HG02981 (cell line): Measurements from ENCODE around the gene SCAANT1.

ENCODE experiments used
- ATAC-seq: cut with Tn5 transposase; IDR thresholded peaks from one replicate; pipeline ENCODE4 v1.9.1; 2021; ENCODE audit warnings: mild to moderate bottlenecking, moderate library complexity; ENCODE audit not compliant: unreplicated experiment

Gene SCAANT1

DNA sequence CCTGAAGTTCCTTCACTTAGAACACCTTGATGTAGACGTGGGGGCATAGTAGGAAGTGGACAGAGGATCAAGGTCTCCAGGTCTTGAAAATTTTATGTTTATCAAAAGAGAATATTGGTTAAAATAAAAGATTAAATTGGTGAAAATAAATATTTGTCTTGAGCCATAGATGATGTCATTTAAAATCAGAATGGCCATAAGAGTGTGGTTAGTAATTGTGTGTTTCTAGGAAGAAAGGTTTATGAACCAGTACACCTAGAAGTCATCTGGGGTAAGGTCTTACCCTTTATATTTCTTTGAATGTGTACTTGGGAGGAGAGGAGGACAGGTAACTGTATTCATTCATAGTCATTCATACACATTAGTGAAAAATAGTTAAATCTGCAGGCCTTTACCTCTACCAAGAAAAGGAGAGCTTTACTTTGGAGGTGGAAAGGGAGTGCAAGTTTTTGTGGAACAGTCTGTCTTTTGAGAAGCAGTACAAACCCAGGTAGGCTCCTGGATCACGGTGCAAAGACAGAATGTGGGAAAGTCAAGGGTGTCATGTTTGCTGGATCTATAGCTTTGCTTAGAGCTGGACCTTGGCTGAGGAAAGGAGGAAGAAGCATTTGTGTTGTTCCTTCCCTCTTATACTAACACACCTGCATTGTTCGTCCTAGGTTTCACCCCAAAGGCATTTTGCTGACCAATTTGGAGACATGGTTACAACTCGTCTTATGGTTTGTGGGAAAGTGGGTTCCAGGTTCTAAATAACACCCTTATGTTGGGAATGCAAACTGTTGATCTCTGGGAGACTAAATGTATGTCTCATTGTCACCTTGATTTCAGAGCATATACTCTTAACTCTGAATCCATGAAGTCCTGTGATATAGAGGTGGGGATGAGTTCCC lies 6.2 kb downstream of the SCAANT1 start:
- ATAC-seq = no peak

DNA sequence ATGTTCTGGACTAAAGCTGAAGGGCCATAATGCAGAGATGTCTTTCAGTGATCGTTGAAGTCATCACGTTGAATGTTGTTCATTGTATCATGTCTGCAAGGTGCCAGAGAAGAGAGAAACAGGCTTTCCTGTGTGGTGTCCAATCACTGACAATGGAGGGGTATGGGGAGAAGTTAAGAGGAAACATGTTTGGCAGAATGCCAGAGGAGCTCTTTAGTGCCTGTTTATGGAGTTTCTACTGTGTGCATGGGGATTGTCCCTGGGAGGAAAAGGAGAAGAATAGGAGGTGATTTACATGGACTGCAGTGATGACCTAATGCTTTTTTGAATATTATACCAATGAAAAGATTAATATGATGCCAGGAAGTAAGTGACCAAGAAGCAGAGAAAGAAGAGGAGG lies 11.7 kb downstream of the SCAANT1 start:
- no peak for ATAC-seq

DNA sequence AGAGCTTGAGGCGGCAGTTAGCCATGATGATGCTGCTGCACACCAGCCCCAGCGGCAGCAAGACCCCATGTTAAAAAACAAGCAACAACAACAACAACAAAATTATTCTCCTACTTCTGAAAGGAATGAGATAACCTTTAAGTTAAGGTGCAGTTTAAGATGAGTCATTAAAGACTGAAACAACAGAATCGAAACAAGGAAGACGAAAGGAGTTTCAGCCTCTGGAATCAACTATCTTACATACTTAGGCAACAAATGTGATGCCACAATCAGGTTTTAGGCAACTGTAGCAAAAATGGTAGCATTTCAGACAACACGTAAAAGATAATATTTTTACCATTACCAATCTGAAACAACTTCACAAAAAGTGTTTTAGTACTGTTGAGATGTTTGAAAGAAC lies 12.2 kb downstream of the SCAANT1 start:
- ATAC-seq = no peak

DNA sequence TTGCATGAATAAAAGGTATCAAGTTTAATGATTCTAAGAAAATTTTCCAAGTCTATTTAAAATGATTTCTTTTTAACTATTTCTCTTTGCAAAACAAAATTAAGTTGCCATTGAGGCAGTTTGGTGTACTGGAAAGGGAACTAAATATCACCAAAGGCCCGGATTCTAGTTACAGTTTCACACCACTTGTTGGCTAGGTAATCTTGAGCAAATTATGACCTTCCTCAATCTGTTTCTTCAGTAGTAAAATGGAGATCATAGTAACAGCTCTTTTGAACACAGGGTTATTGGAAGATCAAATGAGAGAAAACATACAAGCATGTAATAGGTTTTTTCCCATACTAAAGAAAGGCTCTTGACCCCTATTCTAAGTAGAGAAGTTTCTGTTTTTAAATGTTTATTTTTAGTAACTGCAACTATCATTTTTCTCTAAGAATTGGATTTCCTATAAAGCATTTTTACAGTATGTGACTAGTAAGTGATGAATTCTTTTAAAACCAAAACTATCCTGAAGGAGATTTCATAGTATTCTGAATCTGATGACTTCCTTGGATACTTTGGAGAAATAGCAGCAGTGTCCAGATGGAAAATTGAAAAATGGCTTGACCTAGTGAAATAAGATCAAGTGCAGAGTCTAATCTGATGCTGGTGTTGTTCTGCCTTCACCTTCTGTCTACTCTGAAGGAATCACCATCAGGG lies 15.7 kb downstream of the SCAANT1 start:
- peak; percentile 60 for ATAC-seq

DNA sequence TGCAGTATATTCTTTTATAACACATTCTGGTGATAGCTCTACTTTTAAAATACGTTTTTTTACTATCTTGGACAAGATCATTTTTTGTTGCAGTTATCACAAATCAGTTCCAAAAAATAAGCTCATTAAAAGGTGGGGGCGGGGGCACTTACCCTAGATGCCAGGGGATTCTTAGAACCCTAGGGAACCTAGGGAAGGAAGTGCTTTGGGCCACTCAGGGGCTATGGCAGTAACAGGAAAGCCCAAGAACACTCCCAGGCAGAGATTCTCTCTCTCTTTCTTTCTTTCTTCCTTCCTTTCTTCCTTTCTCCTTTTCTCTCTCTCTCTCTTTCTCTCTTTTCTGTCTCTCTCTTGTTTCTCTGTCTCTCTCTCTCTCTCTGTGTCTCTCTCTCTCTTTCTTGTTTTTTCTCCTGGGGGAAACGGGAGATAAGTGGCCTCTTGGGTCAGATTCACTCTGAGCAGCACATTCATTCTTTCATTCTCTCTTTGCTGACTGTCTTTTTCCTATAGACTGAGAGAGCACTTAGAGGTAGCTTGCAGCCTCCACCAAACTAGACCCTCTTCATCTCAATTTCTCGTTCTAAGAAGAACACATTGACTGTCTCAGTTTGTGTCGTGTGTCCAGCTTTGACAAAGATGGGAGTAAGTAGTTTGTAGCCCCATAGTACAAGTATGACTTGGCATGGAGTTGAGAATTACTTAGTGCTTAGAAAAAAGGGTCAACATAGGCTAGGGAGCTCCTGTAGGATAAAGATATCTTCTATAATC lies 16.6 kb downstream of the SCAANT1 start:
- no peak for ATAC-seq

DNA sequence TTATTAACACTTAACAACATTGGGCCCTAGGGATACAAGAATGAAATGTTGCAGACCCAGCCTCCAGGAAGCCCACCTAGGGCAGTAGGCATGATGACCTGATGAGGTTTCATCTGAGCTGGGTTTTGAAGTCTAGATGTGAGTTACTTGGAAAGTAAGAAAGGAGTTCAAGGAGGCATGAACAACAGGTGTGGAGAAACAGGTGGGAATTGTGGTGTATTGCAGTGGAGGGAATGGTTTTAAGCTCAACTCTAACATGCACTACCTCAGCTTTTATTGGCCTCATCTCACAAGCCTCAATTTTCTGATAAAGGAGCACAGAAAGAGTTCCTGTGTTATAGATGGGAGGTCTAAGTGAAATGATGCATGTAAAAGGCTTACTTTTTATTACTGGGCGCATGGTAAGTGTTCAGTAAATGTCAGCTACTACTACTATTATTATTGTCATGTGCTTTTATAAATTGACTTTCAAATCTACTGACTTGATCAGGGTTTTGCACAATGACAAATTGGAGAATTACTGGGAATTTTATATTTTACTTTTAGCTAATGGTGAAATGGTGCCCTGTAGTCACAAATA lies 19.3 kb downstream of the SCAANT1 start:
- no peak for ATAC-seq

DNA sequence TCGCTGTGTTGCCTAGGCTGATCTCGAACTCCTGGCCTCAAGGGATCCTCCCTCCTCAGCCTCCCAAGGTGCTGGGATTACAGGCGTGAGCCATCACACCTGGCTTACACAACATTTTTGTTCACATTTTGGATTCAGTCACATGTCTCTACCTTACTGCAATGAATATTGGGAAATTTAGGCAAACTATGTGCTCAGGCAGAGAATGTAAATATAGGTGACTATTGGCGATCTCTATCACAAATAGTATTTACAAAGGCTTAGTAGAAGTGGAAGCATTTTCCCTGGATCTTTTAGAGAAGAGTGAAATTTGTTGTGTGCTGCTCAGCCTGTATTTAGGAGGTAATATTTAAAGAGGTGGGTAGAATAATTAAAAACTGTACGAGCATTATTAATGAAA lies 20.7 kb downstream of the SCAANT1 start:
- no peak for ATAC-seq

DNA sequence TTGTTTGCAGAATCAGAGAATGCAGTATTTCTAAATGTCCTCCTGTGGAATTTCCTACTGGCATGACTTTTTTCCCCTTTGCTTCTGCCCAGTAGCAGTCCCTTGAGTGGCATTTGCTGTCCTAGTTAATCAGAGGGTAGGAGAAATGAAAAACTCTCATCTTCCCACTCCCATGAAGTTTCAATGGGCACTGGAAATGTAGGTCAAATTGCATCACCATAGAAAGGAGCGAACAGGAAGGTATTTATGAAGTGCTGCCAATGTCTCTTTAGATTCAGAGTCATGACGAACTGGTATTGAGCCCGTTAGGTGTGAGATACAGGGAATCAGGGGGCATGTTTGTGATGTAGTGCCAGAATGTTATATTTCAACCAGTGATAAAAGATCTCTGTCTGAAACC lies 25.3 kb downstream of the SCAANT1 start:
- ATAC-seq = no peak

DNA sequence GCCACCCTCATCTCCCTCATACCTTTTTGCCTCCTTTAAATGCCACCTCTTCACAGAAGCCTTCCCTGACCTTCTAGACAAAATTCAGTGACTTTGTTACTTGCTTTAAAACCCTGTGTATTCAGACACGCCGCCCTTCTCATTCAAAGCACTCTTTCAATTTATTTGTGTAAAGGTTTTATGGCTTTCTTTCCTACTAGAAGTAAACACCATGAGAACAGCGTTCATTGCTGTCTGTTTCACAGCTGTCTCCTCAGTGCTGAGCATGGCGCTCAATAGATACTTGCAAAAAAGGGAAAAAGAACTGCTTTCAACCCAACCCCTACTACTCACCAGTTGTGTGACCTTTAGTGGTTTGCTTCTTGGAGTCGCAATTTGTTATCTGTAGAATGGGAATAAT lies 31.5 kb downstream of the SCAANT1 start:
- ATAC-seq = no peak

DNA sequence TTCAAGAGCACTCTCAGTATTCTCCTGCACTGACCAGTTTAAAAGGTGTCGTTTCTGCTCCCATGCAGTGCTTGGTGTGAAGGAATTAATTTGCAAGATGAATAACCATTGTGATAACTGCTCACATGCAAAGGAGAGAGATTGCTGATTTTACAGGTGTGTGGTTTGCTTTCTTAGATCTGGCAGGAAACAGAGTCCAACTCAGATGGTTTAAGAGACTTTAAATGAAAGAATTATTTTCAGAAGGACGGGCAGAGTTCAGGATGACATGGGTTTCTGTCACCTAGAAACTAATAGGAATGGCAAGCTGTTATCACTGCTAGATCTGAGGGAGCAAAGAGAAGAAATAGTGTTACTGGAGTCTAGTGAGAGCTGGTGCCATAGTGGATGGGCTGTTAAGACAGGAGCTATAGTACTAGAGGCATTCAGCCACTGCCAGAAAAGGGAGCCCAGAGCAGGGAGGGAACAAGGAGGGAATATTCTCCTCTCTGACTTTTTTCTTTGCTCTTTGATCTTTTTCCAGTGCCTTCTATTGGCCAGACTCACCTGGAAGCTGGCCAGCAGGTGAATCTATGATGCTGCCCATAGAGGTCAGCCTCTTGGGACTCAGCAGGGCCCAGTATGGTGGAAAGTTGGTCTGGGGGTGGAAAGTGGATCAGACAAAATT lies 33.7 kb downstream of the SCAANT1 start:
- ATAC-seq = no peak

DNA sequence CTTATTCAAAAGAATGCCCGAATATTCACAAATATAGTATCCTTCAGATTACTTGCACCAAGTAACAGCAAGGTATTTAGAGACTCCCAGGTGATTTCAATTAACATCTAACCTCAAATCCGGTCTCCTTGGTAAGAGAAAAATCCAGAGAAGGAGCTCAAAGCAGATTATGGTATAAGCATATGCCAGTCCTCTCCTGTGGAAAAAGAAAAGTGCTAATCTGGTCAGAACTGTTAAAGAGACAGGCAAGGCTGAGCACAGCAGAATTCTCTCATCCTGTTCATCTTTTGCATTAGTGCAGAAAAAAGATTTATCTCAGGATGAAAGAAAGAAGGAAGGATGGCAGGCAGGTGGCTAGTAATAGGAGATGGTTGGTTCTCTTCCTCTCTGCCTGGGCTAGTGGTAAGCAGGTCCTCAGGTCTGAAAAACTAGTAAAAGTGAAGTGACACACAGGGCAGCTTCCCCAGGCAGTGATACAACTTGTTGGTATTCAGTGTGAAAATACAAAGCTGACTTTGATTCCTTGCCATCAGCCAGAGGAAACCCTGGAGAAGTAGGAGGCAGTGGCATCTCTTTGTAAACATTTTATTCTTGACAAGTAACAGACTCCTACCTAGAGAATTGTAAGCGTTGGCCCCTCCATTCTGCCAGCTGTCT lies 34.3 kb downstream of the SCAANT1 start:
- no peak for ATAC-seq

DNA sequence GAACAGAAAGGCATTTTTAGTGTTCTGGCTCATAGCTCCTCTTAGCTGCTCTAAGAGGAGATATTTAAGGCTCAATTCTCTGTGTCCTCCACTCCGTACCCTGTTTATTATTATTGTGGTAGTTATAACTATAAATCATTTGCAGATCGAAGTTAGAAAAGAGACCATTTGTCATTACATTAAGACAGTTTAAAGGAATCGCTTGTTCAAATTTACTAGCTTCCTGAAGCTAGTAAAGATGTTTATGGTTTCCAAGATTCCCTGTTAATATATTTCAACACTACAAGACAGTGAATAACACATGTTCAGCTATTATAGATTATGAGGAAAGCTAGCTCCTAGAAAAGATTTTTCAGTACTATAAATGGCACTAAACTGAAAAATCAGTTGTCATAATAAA lies 35.9 kb downstream of the SCAANT1 start:
- ATAC-seq = no peak

DNA sequence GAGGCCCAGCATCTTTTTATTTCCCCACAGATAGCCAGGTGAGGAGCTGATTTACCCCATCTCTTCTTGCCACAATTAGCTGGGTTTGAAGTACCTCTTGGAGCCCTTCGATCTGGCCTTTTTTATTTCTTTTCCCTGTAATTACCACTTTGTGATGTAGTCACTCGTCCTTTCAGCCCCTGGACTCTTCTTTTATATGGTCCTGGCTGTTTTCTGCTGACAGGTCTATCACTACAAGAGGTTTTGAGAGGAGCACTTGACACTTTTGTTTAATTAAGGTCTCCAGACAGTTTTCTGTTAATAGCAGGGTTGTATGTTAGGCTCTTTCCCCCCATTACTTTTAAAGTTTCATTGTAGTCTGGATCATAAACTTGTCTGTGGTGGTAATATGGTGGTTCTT lies 36.7 kb downstream of the SCAANT1 start:
- no peak for ATAC-seq

DNA sequence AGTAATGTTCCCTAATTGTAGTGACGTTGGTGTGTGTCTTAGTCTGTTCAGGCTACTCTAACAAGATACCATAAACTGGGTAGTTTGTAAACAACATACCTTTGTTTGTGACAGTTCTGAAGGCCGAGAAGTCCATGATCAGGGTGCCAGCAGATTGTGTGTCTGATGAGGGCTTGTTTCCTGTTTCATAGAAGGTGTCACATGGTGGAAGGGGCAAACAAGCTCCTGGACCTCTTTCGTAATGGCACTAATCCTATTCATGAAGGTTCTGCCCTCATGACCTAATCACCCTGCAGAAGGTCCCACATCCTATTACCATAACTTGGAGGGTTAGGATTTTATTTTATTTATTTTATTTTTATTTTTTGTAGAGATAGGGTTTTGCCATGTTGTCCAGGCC lies 37.4 kb downstream of the SCAANT1 start:
- ATAC-seq = no peak

DNA sequence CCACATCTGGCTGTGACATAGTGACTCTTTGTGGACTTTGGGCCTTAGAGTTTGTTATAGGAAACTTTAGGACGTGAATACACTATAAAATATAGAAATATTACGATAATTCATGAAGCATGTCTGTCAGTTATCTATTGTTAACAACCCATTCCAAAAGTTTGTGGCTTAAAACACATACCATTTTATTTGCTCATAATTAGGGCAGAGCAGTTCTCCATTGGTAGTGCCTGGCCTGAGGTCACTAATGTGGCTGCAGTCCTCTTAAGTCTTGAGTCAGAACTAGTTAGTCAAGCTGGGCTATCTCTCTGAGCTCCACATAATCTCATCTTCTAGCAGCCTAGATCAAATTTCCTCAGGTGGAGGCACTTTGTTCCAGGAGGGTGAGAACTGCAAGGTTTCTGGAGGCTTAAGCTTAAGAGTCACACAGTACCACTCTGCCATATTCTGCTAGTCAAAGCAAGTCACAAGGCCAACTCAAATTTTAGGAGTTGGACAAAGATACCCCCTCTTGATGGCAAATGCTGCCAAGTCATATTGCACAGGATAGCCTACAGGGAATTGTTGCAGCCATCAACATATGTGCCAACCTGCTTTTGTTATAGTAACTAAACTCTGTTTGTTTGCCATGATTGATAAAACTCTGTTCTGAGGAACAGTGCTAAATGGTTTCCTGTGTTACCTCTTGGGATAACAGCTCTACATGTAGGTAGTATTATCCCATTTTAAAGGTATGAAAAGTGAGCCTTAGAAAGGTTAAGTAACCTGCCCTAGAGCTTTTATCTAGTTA lies 39.9 kb downstream of the SCAANT1 start:
- no peak for ATAC-seq

DNA sequence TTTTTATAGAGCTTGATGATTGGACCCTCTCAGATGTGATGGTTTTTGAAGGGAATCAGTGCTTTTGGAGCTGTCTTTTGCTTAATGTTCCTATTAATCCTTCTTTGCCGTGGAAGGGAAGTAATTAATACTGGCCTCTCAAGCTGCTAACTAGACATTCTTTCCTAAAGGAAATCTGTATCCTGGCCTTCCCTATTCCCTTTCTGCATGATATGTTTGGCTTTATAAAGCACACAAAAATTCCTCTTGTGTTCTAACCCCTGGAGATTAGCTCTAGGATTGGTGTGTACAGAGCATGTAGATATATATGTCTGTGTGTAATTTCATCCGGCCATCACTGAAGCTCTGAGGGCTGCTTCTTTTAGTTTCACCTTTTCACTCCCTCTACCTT lies 41.6 kb downstream of the SCAANT1 start:
- no peak for ATAC-seq

DNA sequence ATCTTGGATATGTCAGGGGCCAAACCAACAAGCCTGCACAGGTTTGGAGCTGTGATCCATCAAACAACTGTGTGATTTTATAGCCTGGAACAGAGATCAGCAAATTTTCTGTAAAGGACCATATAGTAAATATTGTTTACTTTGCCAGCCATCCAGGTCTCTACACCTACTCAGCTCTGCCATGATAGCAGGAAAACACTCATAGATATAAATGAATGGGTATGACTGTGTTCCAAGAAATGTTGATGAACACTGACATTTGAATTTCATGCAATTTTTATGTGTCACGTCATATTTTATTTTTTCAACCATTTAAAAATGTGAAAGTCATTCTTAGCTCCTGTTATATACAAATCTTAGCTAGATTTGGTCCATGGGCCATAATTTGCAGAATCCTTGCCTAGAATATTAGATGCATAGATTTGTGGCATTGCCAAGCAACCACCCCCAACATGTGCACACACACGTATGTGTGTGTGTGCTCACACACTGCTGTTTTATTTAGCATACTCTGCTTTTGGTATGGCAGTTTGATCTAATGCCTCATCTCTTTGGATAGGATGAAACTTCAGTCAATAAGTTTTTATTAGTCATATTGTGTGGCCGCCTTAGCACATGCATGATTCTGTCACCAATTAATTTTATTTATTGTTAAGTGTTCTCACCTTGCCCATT lies 42.1 kb downstream of the SCAANT1 start:
- no peak for ATAC-seq

DNA sequence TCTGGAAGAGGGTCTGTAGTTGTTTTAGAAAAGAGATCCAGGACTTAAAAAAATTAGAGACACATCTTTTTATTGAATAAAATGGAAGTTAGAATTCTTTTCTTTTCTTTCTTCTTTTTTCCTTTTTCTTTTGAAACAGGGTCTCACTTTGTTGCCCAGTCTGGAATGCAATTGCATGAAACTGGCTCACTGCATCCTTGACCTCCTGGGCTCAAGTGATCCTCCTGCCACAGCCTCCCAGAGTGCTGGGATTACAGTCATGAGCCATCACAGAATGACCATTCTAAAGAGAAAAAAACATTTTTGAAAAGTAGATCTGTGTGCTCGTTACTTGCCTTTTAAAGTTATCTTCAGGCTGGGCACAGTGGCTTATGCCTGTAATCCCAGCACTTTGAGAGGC lies 45.0 kb downstream of the SCAANT1 start:
- no peak for ATAC-seq

DNA sequence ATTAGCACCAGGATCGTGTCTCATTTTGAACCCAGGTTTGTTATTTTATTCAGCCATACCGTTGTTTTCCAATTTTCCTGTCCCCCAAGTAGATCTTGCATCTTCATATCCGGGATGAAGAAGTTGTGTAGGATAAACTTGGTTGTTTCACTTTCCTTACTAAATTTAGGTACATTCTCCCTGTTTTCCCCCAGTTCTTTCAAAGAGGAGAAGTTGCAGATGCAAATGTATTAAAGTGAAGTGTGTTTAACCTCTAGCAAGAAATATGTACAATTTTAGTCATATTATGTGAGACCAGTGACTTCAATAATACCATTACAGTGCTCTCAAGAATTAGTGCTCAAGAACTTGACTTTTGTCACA lies 47.2 kb downstream of the SCAANT1 start:
- ATAC-seq = no peak
